Activated naive CD8-positive, alpha-beta T cell treated with anti-CD3 and anti-CD28 coated beads for 36 hours (primary cell): ENCODE results near the gene TRAF2. TPM values are rescaled to one million over a fixed set of nuclear protein-coding genes. Genes with fewer than 3 reads are reported as not detected.

Experiments
- DNase-seq: peaks from one replicate; pipeline ENCODE4 v3.0.0; 2021
- H3K27ac Mint-ChIP-seq: one replicate; pipeline ENCODE4 v1.8.0; 2022; ENCODE audit warnings: mild to moderate bottlenecking, moderate library complexity, mixed read lengths
- H3K27me3 Mint-ChIP-seq: one replicate; pipeline ENCODE4 v1.8.0; 2022; ENCODE audit warnings: mild to moderate bottlenecking, mixed read lengths
- H3K36me3 Mint-ChIP-seq: one replicate; pipeline ENCODE4 v1.8.0; 2021; ENCODE audit warnings: mild to moderate bottlenecking, mixed read lengths
- H3K4me1 Mint-ChIP-seq: one replicate; pipeline ENCODE4 v1.8.0; 2021; ENCODE audit warnings: mixed read lengths
- H3K4me3 Mint-ChIP-seq: one replicate; pipeline ENCODE4 v1.8.0; 2022; ENCODE audit warnings: mild to moderate bottlenecking, moderate library complexity, mixed read lengths
- H3K9me3 Mint-ChIP-seq: one replicate; pipeline ENCODE4 v1.8.0; 2022; ENCODE audit warnings: mixed read lengths
- total RNA-seq, 2 experiments: library from RNA; stranded (reverse); gene quantifications; one replicate each; pipeline ENCODE4 v1.2.3, GENCODE V29; 2021

The TRAF2 gene
- total RNA-seq, 2 experiments from 2014 or later, result 38.8 to 45.8 TPM

DNA sequence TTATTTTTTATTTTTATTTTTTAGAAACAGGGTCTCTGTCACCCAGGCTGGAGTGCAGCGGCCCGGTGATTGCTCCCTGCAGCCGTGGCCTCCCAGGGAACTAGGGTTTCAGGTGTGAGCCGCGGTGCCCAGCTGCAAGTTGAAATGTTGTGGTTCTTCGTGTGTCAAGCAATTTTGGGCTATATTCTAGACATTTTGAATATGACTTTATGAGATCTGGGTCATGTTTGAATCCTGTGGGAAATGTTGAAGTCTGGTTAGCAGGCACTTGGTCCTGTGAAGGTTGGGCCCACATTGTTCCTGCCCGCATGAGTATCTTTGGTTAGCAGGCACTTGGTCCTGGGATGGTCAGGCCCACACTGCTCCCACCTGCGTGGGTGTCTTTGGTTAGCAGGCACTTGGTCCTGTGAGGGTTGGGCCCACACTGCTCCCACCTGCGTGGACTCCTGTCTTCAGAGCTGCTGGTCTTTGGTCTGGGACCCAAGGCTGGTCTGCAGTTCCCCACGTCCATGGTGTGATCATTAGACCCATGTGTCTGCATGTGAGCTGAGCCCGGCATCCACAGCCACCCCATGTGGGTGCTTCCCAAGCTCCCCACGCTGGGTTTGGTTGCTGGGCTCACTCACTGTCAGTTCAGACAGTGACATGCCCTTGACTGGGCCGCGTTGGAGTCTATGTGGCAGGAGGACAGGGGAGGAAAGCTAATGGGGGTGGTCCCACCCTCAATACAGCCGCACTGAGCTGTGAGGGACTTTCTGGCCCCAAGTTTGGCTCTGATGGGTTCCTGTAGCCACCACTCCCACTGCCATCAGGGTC, 51.1 kb downstream of the TRAF2 start:
- Mint-ChIP-seq H3K36me3 (peaks cover 27% of the 10 kb centered on the region), H3K9me3 (no peaks in the 10 kb centered on the region), H3K27ac (no peak overlapping the region), H3K4me1 (peaks cover 3% of the 10 kb centered on the region), H3K4me3 (no peak overlapping the region), H3K27me3 (no peaks in the 10 kb centered on the region)
- DNase-seq, result no peak

DNA sequence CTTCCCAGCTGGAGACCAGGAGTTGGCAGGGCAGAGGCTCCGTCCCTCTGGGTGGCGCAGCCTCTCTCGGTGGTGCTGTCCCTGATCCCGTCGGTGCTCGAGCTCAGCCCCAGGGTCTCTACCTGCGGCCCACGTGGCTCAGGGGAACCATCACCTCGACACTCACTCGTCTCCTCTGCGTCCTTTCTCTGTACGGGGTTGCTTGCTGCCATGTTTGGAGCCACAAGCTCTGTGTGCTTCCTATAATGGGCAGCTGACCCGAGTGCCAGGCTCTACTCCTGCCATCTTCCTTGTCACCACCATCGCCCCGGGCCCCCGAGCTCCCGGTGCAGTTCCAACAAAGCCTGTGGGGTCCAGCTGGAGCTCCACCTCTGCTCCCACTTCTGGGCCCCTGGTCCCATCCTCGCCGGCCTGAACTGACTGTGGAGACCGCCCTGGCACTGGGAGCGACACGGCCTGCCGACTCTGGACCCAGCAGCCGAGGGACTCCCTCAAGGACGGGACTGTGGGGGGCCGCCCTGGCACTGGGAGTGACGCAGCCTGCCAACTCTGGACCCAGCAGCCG, 53.2 kb downstream of the TRAF2 start:
- peaks cover 3% of the 10 kb centered on the region for H3K4me1 Mint-ChIP-seq
- H3K9me3 Mint-ChIP-seq, result no peaks in the 10 kb centered on the region
- no peaks in the 10 kb centered on the region for H3K27me3 Mint-ChIP-seq
- DNase-seq, result no peak
- no peak overlapping the region for H3K4me3 Mint-ChIP-seq
- H3K36me3 Mint-ChIP-seq, result peaks cover 19% of the 10 kb centered on the region
- no peak overlapping the region for H3K27ac Mint-ChIP-seq

DNA sequence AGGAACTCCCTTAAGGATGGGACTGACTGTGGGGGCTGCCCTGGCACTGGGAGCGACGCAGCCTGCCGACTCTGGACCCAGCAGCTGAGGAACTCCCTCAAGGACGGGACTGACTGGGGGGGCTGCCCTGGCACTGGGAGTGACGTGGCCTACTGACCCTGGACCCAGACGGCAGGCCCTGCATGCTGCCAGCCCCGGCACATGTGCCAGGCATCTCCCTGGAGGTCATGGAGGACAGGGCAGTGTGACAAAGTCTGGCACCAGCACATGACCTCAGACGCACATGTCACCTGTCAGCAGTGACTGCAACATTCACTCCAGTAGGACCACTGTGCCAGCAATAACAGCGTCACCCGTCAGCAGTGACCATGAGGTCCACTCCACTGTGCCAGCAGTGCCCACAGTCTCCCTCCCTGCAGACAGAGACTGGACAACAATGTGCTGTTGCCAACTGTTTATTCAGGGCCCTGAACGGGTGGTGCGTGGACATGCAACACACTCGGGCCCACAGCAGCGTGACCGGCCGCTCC, 53.7 kb downstream of the TRAF2 start:
- no peak overlapping the region for H3K4me3 Mint-ChIP-seq
- H3K4me1 Mint-ChIP-seq, result peaks cover 6% of the 10 kb centered on the region
- no peak overlapping the region for H3K27ac Mint-ChIP-seq
- H3K9me3 Mint-ChIP-seq, result no peaks in the 10 kb centered on the region
- H3K36me3 Mint-ChIP-seq, result peaks cover 19% of the 10 kb centered on the region
- no peak for DNase-seq
- H3K27me3 Mint-ChIP-seq, result no peaks in the 10 kb centered on the region

DNA sequence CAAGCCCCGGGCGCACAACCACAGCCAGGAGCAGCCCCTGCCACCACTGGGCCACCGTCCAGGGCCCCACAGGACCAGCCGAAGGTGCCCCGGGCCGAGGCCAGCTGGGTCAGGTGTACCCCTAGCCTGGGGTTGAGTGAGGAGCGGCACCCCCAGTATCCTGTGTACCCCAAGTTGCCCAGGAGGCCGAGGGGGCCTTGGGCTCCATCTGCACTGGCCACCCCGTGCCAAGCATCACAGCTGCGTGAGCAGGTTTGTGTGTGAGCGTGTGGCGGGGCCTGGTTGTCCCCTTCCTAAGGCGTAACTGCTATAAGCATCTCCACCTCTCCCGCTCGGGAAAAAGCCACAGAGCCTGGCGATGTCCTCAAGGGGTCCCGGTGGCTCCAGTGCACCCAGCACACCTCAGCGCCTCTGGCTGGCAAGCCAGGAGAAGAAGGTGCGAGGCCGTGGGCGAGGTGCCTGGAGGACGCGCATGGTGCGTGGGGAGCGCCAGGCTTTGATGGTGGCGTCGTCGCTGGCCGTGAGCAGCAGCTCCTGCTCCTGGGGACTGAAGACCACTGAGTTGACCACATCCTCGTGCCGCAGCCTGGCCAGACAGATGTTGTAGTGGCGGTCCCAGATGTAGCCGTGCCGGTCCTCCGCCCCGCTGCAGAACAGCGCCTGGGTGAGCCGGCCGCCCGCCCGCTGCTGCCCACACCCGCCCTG, 54.4 kb downstream of the TRAF2 start:
- Mint-ChIP-seq H3K9me3 (no peaks in the 10 kb centered on the region), H3K36me3 (peaks cover 19% of the 10 kb centered on the region), H3K4me3 (no peak overlapping the region), H3K27ac (no peak overlapping the region), H3K27me3 (no peaks in the 10 kb centered on the region), H3K4me1 (peaks cover 6% of the 10 kb centered on the region)
- no peak for DNase-seq

DNA sequence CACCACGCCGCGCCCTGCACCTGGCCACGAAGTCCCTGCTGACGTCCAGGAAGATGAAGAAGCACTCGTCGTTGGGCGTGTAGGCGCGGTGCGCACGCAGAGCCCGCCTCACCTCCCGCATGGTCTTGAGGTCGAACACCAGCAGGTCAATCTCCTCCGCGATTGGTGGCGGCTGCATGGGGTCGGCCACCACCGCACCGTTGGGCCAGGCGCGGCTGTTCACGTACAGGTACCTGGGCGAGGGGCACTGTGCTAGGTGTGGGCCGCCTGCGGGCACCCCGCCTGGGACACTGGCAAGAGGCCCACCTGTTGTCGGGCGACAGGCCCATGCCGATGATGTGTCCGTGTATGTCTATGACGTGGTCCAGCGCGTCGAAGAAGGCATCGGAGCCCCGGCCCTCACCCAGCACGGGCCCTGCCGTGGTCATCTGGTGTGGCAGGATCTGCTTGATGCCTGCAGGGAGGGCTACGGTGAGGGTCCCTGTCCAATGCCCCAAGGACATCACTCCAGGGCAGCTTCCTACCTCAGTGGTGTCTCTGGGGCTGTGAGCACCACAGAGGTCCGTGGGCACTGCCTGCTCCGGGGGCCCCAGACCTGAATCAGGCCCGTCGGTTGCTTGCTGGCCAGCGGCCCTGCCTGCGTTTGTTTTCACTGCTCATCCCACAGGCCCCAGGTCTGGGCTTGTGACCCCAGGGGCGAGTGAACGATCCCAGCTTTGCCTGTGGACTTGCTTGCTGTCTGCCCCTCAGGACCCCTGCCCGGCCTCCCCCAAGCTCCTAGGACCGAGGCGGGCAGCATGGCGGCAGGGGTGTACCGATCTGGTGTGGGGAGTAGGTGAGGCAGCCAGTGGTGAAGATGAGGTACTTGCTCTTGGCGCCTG, 55.2 kb downstream of the TRAF2 start:
- Mint-ChIP-seq H3K9me3 (no peaks in the 10 kb centered on the region), H3K4me1 (peaks cover 6% of the 10 kb centered on the region), H3K36me3 (peaks cover 19% of the 10 kb centered on the region), H3K27me3 (no peaks in the 10 kb centered on the region), H3K27ac (no peak overlapping the region), H3K4me3 (no peak overlapping the region)
- no peak for DNase-seq

DNA sequence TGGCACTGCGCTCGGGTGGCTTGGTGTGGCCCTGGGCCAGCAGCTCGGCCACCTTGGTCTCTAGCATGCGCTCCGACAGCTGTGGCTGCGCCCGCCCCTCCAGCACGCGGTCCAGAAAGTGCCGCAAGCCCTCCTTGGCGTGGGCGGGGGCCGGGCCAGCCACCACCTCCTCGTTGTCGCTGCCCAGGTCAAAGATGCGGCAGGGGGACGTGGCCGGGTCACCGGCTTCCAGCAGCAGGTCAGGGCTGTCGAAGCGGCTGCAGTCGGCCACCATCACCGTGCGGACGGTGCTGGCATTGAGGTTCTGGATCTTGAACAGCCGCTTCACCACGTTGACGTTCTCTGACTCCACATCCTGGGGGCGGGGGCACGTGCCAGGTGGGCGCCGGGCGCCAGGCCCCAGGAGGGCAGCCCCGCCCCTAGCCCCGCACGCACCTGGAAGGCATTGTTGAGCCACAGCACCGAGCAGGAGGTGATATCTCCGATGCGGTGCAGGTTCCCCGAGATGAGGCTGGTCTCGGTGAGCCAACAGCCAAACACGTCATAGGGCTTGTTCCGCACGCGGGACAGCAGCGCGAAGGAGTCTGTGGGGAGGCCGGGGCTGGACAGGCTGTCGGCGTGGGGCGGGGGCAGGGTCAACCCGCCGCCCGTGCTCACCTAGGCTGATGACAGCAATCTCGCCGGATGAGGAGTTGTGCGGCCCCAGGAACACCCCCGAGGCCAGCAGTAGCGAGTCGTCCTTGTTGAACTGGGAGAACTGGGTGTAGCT, 56.0 kb downstream of the TRAF2 start:
- Mint-ChIP-seq H3K36me3 (peaks cover 16% of the 10 kb centered on the region), H3K27ac (no peak overlapping the region), H3K27me3 (no peaks in the 10 kb centered on the region), H3K4me1 (peaks cover 3% of the 10 kb centered on the region), H3K4me3 (peak overlapping the region; percentile 45), H3K9me3 (no peaks in the 10 kb centered on the region)
- no peak for DNase-seq

DNA sequence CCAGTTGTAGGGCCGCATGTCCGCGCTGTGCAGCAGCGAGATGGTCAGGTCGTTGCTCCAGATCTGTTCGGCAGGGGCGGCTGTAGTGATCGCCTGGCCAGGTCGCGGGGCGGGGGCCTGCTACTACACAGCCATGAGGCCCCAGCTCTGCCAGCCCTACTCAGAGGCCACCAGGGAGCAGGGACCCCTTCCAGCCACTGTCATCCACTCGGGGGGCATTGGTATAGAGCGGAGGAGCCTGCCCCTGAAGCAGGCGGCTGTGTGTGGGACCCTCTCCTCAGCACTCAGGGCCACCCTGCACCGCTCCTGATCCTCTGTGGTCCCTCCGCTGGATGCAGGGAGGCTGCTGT, 56.5 kb downstream of the TRAF2 start:
- peaks cover 3% of the 10 kb centered on the region for H3K4me1 Mint-ChIP-seq
- H3K9me3 Mint-ChIP-seq, result no peaks in the 10 kb centered on the region
- H3K4me3 Mint-ChIP-seq, result peak overlapping the region; percentile 81
- H3K27me3 Mint-ChIP-seq, result no peaks in the 10 kb centered on the region
- H3K36me3 Mint-ChIP-seq, result peaks cover 12% of the 10 kb centered on the region
- DNase-seq, result no peak
- no peak overlapping the region for H3K27ac Mint-ChIP-seq

DNA sequence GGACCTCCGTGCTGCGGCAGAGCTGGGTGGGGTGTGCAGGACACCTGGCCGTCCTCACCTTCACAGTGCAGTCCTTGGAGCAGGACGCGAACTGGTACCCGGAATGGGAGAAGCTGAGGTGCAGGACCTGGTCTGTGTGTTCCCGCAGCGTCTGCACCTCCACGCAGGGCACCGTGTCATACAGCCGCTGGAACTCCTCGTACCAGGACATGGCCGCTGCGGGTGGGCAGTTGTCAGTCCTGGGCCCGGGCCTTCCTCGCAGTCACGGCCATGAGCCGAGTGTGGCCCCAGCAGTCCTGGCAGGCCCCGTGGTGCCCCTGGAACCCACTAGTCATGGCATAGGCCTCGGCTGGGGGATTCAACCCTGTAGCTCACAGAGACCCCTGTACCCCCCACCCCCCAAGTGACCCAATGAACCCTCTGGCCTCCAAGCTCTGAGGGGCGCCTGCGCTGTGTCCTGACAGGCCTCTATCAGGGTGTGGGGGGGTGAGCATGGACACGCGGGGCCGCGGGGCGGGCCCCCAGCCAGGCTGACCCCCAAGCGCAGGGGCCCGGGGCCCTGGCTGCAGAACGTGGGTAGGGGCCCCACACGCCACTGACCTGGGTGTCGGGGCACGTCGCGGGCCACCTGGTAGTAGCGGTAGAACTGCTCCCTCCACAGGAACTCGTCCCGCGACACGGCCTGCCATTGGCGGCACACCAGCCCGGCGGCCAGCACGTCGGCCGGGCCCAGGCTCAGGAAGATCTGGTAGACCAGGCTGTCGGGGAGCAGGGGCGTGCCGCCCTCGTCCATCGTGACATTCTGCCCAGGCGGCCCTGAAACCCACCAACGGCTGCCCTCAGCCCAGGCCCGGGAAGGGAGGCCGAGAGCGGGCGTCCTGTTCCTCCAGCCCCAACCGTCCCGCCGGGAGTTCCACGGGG, 57.2 kb downstream of the TRAF2 start:
- DNase-seq, result peak; percentile 61
- H3K27ac Mint-ChIP-seq, result peak overlapping the region; percentile 82

DNA sequence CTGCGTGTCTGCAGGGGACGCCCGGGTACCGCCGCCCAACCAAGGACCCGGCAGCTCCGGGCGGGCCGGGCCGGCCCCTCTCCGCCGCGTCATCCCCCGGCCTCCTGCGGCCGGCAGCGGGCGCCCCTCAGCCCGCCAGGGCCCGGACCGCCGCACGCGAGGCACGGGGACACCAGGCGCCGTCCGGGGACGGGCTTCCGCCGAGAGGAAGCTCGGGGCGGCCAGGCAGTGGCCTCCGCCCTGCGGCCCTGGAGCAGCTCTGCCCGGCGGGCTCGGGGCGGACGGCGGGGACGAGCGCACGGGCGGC, 57.8 kb downstream of the TRAF2 start:
- H3K4me3 Mint-ChIP-seq, result peak overlapping the region; percentile 81

More for the DNA sequence above, 57.2 kb downstream of the TRAF2 start:
- H3K4me3 Mint-ChIP-seq, result peak overlapping the region; percentile 81
- peaks cover 12% of the 10 kb centered on the region for H3K36me3 Mint-ChIP-seq
- no peaks in the 10 kb centered on the region for H3K9me3 Mint-ChIP-seq
- no peaks in the 10 kb centered on the region for H3K27me3 Mint-ChIP-seq
- H3K4me1 Mint-ChIP-seq, result peaks cover 3% of the 10 kb centered on the region

DNA sequence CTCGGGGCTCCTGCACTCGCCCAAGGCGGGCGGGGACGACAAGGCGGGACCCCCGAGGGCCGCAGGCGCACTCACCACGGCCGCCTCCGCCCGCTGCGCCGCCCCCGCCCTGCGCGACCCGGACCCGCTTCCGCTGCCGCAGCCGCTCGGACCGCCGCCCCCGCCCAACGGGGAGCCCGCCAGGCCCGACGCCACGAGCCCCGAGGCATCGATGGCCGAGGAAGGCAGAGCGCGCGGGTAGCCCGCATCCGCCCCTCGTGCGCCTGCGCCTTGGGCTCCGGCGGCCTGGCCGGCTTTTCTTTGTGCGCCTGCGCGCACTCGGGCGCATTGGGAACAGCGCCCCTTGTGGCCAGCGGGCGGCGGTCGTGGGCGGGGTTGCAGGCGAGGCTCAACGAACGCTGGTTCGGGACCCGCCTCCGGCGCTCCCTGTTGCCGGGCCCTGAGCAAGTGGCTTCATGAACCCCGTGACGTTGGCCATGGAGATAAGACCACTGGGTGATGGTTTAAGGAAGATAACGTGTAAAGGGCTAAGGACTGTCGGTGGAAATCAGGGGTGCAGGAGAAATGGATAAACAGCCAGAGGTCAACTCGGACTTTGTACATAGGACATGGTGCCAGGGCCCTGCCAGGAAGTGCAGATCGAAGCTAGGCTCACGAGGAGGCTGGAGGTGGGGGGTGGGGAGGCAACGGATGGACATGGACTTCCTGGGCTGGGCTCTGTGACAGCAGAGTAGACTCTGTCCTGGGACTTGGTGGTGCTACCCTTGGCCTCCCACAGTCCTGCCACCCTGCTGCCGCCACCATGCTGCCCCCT, 58.4 kb downstream of the TRAF2 start, which contains the start of the genes C8G and FBXW5:
C8G (plus strand) TSS at position 725 of the 814 bp plus-strand sequence; CDS start at position 803, 78 bp downstream.
FBXW5 (minus strand) TSS at position 220 of the 814 bp plus-strand sequence. CDS start 655 bp downstream, outside the sequence.
- H3K4me1 Mint-ChIP-seq, result peaks cover 6% of the 10 kb centered on the region
- H3K27ac Mint-ChIP-seq, result peak within 1 kb of the TSS; percentile 82
- peak; percentile 98 for DNase-seq
- H3K4me3 Mint-ChIP-seq, result peak within 1 kb of the TSS; percentile 81
- no peaks in the 10 kb centered on the region for H3K27me3 Mint-ChIP-seq
- H3K36me3 Mint-ChIP-seq, result peaks cover 5% of the 10 kb centered on the region
- H3K9me3 Mint-ChIP-seq, result no peaks in the 10 kb centered on the region

More for the DNA sequence above, 57.8 kb downstream of the TRAF2 start:
- no peak for DNase-seq
- Mint-ChIP-seq H3K9me3 (no peaks in the 10 kb centered on the region), H3K27me3 (no peaks in the 10 kb centered on the region), H3K4me1 (peaks cover 6% of the 10 kb centered on the region), H3K27ac (no peak overlapping the region), H3K36me3 (peaks cover 8% of the 10 kb centered on the region)

DNA sequence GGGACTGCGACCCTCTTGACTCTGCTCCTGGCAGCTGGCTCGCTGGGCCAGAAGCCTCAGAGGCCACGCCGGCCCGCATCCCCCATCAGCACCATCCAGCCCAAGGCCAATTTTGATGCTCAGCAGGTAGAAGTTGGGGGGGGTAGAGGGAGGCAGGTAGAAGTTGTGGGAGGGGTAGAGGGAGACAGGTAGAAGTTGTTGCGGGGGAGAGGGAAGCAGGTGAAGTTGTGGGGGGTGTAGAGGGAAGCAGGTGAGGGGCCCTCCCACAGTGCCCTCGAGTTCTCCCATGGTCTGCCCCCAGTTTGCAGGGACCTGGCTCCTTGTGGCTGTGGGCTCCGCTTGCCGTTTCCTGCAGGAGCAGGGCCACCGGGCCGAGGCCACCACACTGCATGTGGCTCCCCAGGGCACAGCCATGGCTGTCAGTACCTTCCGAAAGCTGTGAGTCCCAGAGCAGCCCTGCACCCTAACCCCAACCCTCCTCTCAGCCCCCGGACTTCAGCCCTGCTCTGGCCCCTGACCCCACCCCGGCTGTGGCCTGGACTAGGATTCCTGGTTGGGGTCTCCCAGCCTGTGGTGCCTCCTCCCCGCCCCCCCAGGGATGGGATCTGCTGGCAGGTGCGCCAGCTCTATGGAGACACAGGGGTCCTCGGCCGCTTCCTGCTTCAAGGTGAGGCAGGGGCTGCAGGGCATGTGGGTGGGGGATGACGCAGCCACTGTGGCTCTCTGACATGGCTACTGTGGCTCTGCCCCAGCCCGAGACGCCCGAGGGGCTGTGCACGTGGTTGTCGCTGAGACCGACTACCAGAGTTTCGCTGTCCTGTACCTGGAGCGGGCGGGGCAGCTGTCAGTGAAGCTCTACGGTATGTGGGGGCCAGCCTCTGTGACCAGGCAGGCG, 59.3 kb downstream of the TRAF2 start:
- Mint-ChIP-seq H3K4me1 (peaks cover 6% of the 10 kb centered on the region), H3K9me3 (no peaks in the 10 kb centered on the region), H3K27me3 (no peaks in the 10 kb centered on the region), H3K27ac (no peak overlapping the region), H3K36me3 (peaks cover 5% of the 10 kb centered on the region), H3K4me3 (no peak overlapping the region)
- DNase-seq, result no peak
